ENCODE measurements around the gene ACVR1B.

ACVR1B gene

GRCh38 chr12:52006726-52007157 lies 55.2 kb downstream of the ACVR1B start, which contains the start of gene TAMALIN:
TSS of gene TAMALIN (plus strand) at chr12:52006946. CDS start at chr12:52007020, 74 bp downstream.
- DNase-seq, result no peak

GRCh38 chr12:52007158-52007921 lies 55.8 kb downstream of the ACVR1B start:
- no peak for DNase-seq

GRCh38 chr12:52007982-52008510 lies 56.5 kb downstream of the ACVR1B start:
- no peak for DNase-seq

DNA sequence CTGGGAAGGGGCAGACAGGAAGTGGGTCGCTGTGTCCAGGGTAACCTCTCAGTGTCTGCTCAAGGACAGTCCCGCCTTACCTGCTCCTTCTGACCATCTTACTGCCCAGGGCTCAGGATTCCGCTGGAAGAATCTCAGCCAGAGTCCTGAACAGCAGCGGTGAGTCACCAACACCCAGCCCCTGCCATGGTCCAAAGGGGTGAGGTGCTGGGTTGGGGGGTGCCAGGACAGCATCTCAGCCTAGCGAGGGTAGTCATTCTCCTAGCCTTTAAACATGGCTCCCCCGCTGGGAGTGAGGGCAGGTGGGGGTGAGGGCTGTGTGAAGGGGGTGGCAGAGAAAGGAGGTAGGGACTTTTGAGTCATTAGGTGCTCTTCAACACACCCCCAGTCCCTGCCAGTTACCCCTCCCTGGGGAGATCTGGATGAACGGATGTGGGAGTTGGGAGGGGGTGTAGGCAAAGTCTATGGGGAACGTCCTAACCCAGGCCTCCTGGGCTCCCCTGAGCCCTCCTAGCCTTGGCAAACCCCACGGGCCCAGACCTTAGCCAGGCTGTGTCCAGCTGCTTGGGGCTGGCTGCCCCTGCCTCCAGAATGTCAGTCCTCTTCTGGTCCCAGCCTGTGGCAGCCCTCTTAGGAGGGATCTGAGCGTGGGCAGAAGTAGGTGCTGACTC lies 57.7 kb downstream of the ACVR1B start:
- no peak for DNase-seq

DNA sequence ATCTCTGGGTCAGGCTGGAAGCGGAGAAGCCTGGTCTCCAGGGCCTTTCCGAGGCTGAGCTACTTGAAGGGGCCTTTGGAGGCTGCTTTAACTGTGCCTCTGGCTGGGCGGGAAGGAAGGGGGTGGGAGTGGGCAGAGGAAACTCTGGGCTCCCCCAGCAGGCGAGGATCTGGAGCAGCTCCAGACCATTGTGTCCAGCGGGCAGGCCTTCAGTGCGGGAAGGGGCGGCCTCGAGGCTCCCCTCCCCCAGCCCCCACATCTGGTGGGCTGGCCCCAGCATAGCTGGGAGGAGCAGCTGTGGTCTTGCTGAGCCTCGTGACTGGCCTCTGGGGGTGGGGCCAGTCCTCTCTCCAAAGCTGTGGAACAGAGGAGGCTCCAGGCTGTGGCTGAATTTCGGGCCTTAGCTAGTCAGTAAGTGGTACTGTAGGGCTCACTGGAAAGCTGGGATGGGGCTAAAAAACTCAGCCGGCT lies 58.7 kb downstream of the ACVR1B start:
- no peak for DNase-seq

GRCh38 chr12:52010692-52011601 lies 59.4 kb downstream of the ACVR1B start:
- no peak for DNase-seq

- DNase-seq, result no peak
These were observed 60.2 kb downstream of the ACVR1B start for GRCh38 chr12:52011602-52012214.

GRCh38 chr12:52013626-52014310 lies 62.3 kb downstream of the ACVR1B start:
- no peak for DNase-seq

GRCh38 chr12:52014567-52015530 lies 63.4 kb downstream of the ACVR1B start:
- no peak for DNase-seq

DNA sequence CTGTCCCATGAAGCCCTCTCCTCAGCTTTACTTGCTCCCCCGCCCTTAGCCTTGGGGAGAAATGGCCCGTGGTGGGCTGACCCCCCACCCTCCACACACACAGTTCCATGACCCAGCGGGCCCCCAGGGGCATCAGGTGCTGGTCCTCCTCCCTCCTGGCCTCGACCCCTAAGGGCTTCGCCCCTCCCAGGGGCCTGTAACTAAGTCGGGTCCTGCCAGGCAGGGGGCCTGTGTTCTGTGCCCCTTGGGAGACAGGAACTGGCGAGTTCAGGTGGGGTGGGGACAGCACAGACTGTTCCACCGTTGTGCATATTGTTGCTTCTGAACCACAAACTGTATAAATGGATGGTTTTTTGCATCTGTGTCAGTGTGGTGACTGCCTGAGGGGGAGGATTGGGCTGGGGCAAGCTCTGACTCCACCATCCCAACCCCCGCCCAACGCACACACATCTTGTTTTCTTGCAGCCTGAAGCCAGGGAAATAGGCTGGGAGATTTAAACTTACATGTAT lies 64.1 kb downstream of the ACVR1B start:
- DNase-seq, result no peak

- no peak for DNase-seq
These were observed 67.1 kb downstream of the ACVR1B start for GRCh38 chr12:52018433-52019112.

GRCh38 chr12:52019113-52019770 lies 67.7 kb downstream of the ACVR1B start:
- no peak for DNase-seq

DNA sequence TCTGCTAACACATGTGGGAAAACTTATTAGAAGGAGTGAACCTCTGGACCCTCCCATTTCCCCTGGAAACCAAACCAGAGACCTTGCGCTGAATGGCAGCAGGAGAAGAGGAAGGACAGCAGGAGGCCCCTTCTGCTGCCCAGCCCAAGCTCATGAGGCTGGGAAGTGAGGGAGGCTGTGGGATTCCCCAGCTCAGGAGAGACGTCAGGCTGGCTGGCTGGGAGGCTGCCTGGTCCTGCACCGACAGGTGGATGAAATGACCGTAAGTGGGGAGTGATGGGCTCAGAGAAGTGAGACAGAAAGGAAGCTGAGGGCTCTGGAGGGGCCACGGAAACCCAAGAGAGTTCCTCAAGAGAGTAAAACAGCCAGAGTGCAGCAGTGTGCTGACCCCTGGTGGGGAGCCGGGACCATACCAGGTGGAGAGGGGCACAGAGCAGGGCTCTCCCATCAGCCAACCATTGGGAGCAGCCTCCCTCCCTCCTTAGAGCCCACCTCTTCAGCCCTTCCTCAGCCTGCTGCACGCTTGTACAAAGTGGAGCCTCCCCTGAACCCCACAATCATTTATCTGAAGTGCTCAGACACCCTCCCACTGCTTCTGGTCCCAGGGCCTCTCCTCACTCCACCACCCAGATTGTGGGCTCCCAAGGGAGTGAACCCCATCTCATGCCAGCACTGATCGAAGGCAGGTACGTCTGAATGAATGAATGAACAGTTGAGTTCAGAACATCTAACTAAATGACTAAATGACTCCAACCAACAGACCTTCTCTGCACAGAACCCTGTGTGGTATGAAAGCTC lies 69.2 kb downstream of the ACVR1B start:
- DNase-seq, result peak; percentile 91

DNA sequence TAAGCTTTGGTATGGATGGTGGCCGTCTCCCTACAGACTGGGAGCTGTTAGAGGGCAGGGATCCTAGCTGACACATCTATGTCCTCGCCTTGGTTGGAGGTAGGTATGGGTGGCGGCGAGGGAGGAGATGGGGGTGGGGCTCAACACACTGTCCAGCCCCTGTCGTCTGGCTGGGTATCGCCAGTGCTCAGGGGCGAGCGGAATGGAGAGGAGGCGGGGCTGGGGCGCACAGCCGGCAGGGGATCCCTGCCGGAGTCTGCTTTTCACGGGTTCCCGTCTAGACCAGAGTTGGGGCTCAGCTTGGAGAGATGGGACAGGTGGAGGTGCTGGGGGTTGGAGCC lies 71.3 kb downstream of the ACVR1B start:
- peak; percentile 85 for DNase-seq

DNA sequence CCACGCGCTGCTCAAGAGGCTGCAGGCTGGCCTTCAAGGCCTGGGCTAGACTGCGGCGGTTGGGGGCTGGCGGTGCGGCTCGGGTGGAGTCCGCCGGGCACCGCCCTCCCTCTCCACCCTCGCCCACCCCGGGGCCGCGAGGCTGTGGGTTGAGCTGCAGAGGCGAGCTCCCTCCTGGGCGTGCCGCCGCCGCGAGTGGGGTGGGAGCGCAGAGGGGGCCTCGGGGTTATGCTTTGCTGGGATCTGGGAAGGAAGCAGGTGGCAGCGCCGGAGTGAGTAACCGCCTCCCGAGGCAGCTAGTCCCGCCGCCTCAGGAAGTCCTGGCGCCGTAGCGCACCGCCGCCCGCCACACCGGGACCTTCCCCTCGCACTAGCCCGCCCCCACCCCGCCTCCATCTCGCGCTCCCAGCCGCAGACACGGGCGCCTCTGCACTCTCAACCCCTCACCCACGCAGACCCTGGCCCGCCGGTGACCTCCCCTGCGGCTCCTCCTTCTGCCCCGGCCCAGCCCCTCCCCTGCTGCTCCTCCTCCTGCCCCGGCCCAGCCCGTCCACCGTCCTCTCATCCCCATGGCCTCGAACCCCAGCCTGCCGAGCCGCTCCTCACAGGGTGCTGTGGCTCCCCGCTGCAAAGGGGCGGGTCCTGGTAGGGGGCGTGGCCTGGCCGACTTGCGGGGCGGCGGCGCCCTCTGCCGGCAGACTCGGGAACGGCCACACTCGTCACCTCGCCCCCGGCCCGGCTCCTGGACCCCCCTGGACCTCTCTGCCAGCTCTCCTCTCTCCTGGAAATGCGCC lies 71.9 kb downstream of the ACVR1B start:
- peak; percentile 93 for DNase-seq

- DNase-seq, result no peak
These were observed 72.6 kb downstream of the ACVR1B start for GRCh38 chr12:52023976-52024688.

DNA sequence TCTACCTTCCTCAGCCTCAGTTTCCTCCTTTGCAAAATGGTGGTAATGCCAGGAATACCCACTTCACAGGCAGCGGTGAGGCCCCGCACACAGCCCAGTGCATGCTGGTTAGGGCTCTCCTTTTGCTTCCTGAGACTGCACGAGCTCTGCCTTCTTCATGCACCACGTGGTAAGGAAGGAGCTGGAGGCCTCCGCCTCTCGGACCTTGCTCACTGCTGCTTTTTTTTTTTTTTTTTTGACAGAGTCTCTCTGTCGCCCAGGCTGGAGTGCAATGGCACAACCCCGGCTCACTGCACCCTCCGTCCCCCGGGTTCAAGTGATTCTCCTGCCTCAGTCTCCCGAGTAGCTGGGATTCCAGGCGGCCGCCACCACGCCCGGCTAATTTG lies 73.3 kb downstream of the ACVR1B start:
- no peak for DNase-seq
